ENCODE results near the gene PSEN1.
A peak's percentile ranks its signal among the peaks of the same experiment; 100 is the strongest.

PSEN1 gene

DNA sequence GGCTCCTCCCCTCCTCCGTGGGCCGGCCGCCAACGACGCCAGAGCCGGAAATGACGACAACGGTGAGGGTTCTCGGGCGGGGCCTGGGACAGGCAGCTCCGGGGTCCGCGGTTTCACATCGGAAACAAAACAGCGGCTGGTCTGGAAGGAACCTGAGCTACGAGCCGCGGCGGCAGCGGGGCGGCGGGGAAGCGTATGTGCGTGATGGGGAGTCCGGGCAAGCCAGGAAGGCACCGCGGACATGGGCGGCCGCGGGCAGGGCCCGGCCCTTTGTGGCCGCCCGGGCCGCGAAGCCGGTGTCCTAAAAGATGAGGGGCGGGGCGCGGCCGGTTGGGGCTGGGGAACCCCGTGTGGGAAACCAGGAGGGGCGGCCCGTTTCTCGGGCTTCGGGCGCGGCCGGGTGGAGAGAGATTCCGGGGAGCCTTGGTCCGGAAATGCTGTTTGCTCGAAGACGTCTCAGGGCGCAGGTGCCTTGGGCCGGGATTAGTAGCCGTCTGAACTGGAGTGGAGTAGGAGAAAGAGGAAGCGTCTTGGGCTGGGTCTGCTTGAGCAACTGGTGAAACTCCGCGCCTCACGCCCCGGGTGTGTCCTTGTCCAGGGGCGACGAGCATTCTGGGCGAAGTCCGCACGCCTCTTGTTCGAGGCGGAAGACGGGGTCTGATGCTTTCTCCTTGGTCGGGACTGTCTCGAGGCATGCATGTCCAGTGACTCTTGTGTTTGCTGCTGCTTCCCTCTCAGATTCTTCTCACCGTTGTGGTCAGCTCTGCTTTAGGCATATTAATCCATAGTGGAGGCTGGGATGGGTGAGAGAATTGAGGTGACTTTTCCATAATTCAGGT is at the start of gene PSEN1:
TSS of gene PSEN1 (plus strand) at position 121 of the 839 bp plus-strand sequence. CDS start 11,513 bp downstream, outside the sequence.
- DNase-seq, result peak; percentile 93 to 97

GRCh38 chr14:73091044-73091443 is 45.3 kb upstream of the PSEN1 start:
- DNase-seq, result no peak
- no peak for TF ChIP-seq POLR2A (IDR thresholded peaks at IDR 0.05; ENCODE audit: low read length)
- TF ChIP-seq GATA1 (IDR thresholded peaks at IDR 0.05; ENCODE audit: low read depth, low read length), result no peak

More for the DNA sequence above, at the start of gene PSEN1:
- TF ChIP-seq POLR2A (IDR thresholded peaks at IDR 0.05; ENCODE audit: low read length), result peak; percentile 84
- TF ChIP-seq GATA1 (IDR thresholded peaks at IDR 0.05; ENCODE audit: low read depth, low read length), result no peak

- no peak for DNase-seq
- TF ChIP-seq POLR2A (IDR thresholded peaks at IDR 0.05; ENCODE audit: low read length) (no peak), GATA1 (IDR thresholded peaks at IDR 0.05; ENCODE audit: low read depth, low read length) (no peak)
These were observed 38.9 kb upstream of the PSEN1 start for GRCh38 chr14:73097421-73097820.

GRCh38 chr14:73100334-73100733 is 36.0 kb upstream of the PSEN1 start:
- DNase-seq, result no peak
- TF ChIP-seq GATA1 (IDR thresholded peaks at IDR 0.05; ENCODE audit: low read depth, low read length) (no peak), POLR2A (IDR thresholded peaks at IDR 0.05; ENCODE audit: low read length) (no peak)

DNA sequence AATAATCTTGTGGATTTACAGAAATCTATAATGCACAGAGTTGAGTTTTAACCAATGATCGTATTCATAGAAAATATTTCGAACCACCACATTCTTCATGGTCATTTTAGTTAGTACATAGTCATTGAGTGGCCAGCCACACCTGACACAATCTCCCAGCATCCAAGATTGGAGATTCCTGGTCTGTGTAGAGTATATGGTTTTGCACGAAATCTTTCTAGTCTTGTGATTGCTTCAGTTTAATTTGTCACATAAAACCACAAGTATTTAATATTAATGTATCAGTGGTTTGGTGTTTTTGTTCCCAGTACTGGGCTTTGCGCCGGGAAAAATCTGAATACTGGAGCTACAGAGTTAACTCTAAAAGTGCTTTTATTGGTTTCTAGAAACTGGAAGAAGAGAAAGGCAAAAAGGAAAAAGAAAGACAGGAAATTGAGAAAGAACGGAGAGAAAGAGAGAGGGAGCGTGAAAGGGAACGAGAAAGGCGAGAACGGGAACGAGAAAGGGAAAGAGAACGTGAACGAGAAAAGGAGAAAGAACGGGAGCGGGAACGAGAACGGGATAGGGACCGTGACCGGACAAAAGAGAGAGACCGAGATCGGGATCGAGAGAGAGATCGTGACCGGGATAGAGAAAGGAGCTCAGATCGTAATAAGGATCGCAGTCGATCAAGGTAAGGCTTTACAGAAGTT is 33.4 kb upstream of the PSEN1 start:
- TF ChIP-seq POLR2A (IDR thresholded peaks at IDR 0.05; ENCODE audit: low read length) (no peak), GATA1 (IDR thresholded peaks at IDR 0.05; ENCODE audit: low read depth, low read length) (no peak)
- no peak for DNase-seq

DNA sequence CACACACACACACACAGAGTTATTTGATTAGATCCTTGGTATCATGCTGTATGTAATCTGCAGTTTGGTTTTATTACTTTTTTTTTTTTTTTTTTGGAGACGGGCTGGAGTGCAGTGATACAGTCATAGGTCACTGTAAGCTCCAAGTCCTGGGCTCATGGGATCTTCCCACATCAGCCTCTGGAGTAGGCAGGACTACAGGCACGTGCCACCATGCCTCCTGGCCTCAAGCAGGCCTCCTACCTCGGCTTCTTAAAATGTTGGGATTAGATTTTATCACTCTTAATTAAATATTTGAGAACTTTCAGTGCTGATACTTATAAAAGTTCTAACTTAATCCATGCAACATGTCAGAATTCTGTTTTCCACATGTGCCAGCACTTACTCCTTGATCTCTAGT is 31.3 kb upstream of the PSEN1 start:
- DNase-seq, result no peak
- TF ChIP-seq GATA1 (IDR thresholded peaks at IDR 0.05; ENCODE audit: low read depth, low read length) (no peak), POLR2A (IDR thresholded peaks at IDR 0.05; ENCODE audit: low read length) (no peak)

- TF ChIP-seq GATA1 (IDR thresholded peaks at IDR 0.05; ENCODE audit: low read depth, low read length), result no peak
- no peak for TF ChIP-seq POLR2A (IDR thresholded peaks at IDR 0.05; ENCODE audit: low read length)
- DNase-seq, result no peak
These were observed 30.6 kb upstream of the PSEN1 start for GRCh38 chr14:73105727-73106126.

DNA sequence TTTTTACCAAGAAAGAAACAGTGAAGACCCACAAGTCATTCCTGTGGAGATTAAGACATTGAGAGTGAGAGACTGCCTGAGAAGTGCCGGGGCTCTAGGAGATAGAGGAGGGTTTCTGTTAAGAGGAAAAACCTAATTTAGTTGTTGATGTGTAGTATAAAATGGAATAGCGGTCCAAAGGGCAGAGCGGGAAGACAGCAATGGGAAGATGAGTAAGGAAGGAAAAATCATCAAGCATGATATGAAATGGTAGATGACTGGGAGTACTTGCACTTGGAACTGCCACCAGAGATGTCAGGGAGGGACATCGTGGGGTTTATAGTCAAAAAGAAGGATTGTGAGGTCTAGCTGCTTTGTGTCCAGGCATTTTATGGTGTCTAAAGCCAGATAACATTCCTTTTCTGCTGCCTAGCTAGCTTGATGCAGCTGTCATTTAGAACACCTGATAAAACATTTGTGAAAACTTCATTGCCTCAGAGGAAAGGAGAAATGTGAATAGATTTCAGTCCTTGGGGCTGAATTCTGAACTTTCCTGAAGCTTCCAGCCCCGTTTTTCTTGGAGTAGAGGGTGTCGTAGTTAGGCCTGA is 20.1 kb upstream of the PSEN1 start:
- no peak for TF ChIP-seq GATA1 (IDR thresholded peaks at IDR 0.05; ENCODE audit: low read depth, low read length)
- TF ChIP-seq POLR2A (IDR thresholded peaks at IDR 0.05; ENCODE audit: low read length), result no peak
- DNase-seq, result no peak

DNA sequence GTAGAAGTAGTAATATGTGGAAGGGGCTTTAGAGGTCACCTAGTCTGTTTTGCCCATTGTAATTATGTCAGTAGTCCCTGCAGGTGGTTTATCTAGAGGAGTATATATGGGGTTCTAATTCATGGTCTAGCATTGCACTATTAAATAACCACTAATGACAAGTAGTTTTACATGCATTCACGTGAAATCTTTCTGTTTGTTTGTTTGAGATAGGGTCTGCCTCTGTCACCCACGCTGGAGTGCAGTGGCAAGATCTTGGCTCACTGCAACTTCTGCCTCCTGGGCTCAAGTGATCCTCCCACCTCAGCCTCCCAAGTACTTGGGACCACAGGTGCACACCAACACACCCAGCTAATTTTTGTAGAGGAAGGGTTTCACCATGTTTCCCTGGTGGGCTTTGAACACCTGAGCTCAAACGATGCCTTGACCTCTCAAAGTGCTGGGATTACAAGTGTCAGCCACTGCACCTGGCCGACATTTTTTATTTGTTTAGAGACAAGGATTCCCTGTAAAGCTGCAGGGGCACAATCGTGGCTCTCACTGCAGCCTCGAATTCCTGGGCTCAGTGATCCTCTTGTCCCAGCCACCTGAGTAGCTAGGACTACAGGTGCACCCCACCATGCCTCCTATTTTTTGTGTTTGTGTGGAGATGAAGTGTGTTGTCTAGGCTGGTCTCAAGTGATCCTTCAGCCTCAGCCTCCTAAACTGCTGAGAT is 12.0 kb upstream of the PSEN1 start:
- no peak for DNase-seq
- TF ChIP-seq GATA1 (IDR thresholded peaks at IDR 0.05; ENCODE audit: low read depth, low read length), result no peak

DNA sequence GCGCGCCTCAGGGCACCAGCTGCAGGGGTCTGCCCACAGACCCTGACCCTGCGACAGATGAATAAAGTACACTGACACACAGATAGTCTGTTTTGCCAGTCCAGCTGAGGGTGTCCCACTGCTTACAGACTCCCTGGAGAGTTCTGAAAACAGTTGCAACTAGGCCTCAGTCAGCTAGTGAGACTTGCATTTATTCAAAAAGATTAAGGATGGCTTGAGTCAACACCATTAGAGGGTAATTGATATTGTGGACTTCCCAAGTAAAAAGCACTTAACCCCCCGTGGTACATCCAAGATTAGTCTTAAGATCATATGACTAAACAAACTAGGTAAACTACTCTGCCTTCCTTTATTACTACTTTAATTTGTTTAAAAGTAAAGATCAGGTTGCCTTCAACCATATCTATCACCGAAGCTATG is 11.1 kb upstream of the PSEN1 start:
- TF ChIP-seq GATA1 (IDR thresholded peaks at IDR 0.05; ENCODE audit: low read depth, low read length), result no peak
- TF ChIP-seq POLR2A (IDR thresholded peaks at IDR 0.05; ENCODE audit: low read length), result no peak
- DNase-seq, result no peak

- DNase-seq, result no peak
- TF ChIP-seq POLR2A (IDR thresholded peaks at IDR 0.05; ENCODE audit: low read length) (no peak), GATA1 (IDR thresholded peaks at IDR 0.05; ENCODE audit: low read depth, low read length) (no peak)
These were observed 10.6 kb upstream of the PSEN1 start for GRCh38 chr14:73125746-73126145.

DNA sequence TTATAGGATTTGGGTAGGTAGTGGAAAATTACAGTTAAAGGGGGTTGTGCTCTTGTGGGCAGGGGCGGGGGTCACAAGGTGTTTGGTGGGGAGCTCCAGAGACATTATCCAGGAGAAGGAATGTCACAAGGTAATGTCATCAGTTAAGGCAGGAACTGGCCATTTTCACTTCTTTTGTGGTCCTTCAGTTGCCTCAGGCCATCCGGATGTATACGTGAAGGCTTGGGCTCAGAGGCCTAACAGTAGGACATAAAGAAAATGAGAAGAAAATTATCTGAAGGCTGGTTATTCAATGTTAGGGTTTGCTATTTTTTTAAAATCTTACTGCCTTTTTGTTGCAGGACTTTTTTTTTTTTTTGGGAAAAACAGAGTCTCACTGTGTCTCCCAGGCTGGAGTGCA is 2.5 kb upstream of the PSEN1 start:
- peak; percentile 19 to 28 for DNase-seq
- TF ChIP-seq GATA1 (IDR thresholded peaks at IDR 0.05; ENCODE audit: low read depth, low read length) (no peak), POLR2A (IDR thresholded peaks at IDR 0.05; ENCODE audit: low read length) (no peak)

DNA sequence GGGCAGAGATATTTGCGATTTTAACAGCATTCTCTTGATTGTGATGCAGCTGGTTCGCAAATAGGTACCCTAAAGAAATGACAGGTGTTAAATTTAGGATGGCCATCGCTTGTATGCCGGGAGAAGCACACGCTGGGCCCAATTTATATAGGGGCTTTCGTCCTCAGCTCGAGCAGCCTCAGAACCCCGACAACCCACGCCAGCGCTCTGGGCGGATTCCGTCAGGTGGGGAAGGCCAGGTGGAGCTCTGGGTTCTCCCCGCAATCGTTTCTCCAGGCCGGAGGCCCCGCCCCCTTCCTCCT is 271 bp upstream of the PSEN1 start:
- TF ChIP-seq GATA1 (IDR thresholded peaks at IDR 0.05; ENCODE audit: low read depth, low read length), result no peak
- TF ChIP-seq POLR2A (IDR thresholded peaks at IDR 0.05; ENCODE audit: low read length), result no peak
- no peak for DNase-seq

- TF ChIP-seq GATA1 (IDR thresholded peaks at IDR 0.05; ENCODE audit: low read depth, low read length) (no peak), POLR2A (IDR thresholded peaks at IDR 0.05; ENCODE audit: low read length) (no peak)
- DNase-seq, result peak; percentile 31 to 36
These were observed 4.6 kb downstream of the PSEN1 start for GRCh38 chr14:73140811-73141323.

Measured in erythroblast (primary cell).